GM23338 (cell line): Measurements from ENCODE around the gene DEPDC5. TPM values are rescaled to one million over a fixed set of nuclear protein-coding genes. Genes with fewer than 3 reads are reported as not detected.
A peak's percentile ranks its signal among the peaks of the same experiment; 100 is the strongest.

ENCODE experiments used
- ATAC-seq: fragments of 200-7000 bp; cut with Tn5 transposase; 3 replicates; pipeline ENCODE4 v1.9.1; 2020
- DNase-seq: peaks from one replicate; pipeline ENCODE4 v3.0.0-alpha.2; 2015; ENCODE audit warnings: low spot score
- H2AFZ ChIP-seq: fragments of 200-600 bp; sonication (generic); 2 replicates; pipeline ENCODE4 v1.8.0; 2016; ENCODE audit warnings: antibody characterized with exemption, mild to moderate bottlenecking, moderate library complexity
- H3F3A ChIP-seq: fragments of 200-600 bp; sonication (generic); replicated peaks from 2 replicates; pipeline ENCODE4 v1.8.0; 2017; ENCODE audit warnings: antibody characterized with exemption, mixed run types, low read depth
- H3K27ac ChIP-seq: fragments of 200-600 bp; sonication (generic); 2 replicates; pipeline ENCODE4 v1.6.1; 2016; ENCODE audit warnings: low read depth
- H3K27me3 ChIP-seq: fragments of 200-600 bp; sonication (generic); 2 replicates; pipeline ENCODE4 v1.8.0; 2016; ENCODE audit warnings: mild to moderate bottlenecking, mixed run types, moderate library complexity; ENCODE audit not compliant: insufficient read depth
- H3K36me3 ChIP-seq: fragments of 200-600 bp; sonication (generic); 2 replicates; pipeline ENCODE4 v1.8.0; 2016; ENCODE audit warnings: mild to moderate bottlenecking; ENCODE audit not compliant: insufficient read depth
- H3K4me1 ChIP-seq: fragments of 200-600 bp; sonication (generic); 2 replicates; pipeline ENCODE4 v1.8.0; 2016; ENCODE audit warnings: mild to moderate bottlenecking, moderate library complexity; ENCODE audit not compliant: insufficient read depth
- H3K4me2 ChIP-seq: fragments of 200-600 bp; sonication (generic); 2 replicates; pipeline ENCODE4 v1.7.1; 2017; ENCODE audit warnings: mixed run types
- H3K4me3 ChIP-seq: fragments of 200-600 bp; sonication (generic); 2 replicates; pipeline ENCODE4 v1.6.1; 2016; ENCODE audit warnings: mixed run types
- H3K79me2 ChIP-seq: fragments of 200-600 bp; sonication (generic); replicated peaks from 2 replicates; pipeline ENCODE4 v1.8.0; 2017; ENCODE audit warnings: mild to moderate bottlenecking; ENCODE audit not compliant: insufficient read depth
- H3K9me2 ChIP-seq: fragments of 200-600 bp; sonication (generic); 2 replicates; pipeline ENCODE4 v1.8.0; 2017; ENCODE audit not compliant: insufficient read depth
- H4K20me1 ChIP-seq: fragments of 200-600 bp; sonication (generic); replicated peaks from 2 replicates; pipeline ENCODE4 v1.8.0; 2017; ENCODE audit warnings: mild to moderate bottlenecking; ENCODE audit not compliant: insufficient read depth
- H3K27ac Mint-ChIP-seq: 2 replicates; pipeline ENCODE4 v1.8.0; 2020; ENCODE audit warnings: inconsistent platforms, mild to moderate bottlenecking, moderate library complexity, mixed read lengths
- H3K27me3 Mint-ChIP-seq: 3 replicates; pipeline ENCODE4 v1.8.0; 2022; ENCODE audit warnings: low read depth, mild to moderate bottlenecking, moderate library complexity, mixed read lengths, inconsistent platforms; ENCODE audit not compliant: insufficient read depth, poor library complexity
- H3K36me3 Mint-ChIP-seq: 3 replicates; pipeline ENCODE4 v1.8.0; 2021; ENCODE audit warnings: low read depth, mild to moderate bottlenecking, inconsistent platforms, moderate library complexity, mixed read lengths
- H3K4me1 Mint-ChIP-seq: 3 replicates; pipeline ENCODE4 v1.8.0; 2020; ENCODE audit warnings: mild to moderate bottlenecking, inconsistent platforms, mixed read lengths
- H3K4me3 Mint-ChIP-seq: 3 replicates; pipeline ENCODE4 v1.8.0; 2021; ENCODE audit warnings: moderate library complexity, mild to moderate bottlenecking, inconsistent platforms, mixed read lengths
- H3K9me3 Mint-ChIP-seq: 3 replicates; pipeline ENCODE4 v1.8.0; 2020; ENCODE audit warnings: moderate library complexity, mild to moderate bottlenecking, inconsistent platforms, mixed read lengths
- CREB1 ChIP-seq: fragments of 250-450 bp; sonication (Bioruptor Pico); IDR thresholded peaks from 2 replicates; pipeline ENCODE4 v1.5.0; 2020; ENCODE audit warnings: low read depth, mild to moderate bottlenecking, moderate library complexity
- EZH2 ChIP-seq: fragments of 200-600 bp; sonication (generic); IDR thresholded peaks from one replicate; pipeline ENCODE4 v1.8.0; 2017; ENCODE audit warnings: antibody characterized with exemption, mild to moderate bottlenecking, low read depth; ENCODE audit not compliant: unreplicated experiment
- EZH2phosphoT487 ChIP-seq: fragments of 200-600 bp; sonication (generic); IDR thresholded peaks from one replicate; pipeline ENCODE4 v1.8.1; 2018; ENCODE audit warnings: antibody characterized with exemption; ENCODE audit not compliant: unreplicated experiment
- NANOG ChIP-seq: IDR thresholded peaks from 2 replicates; pipeline ENCODE4 v1.6.1; 2016; ENCODE audit warnings: antibody characterized with exemption, borderline replicate concordance
- POLR2AphosphoS5 ChIP-seq: IDR thresholded peaks from 2 replicates; pipeline ENCODE4 v1.6.1; 2016; ENCODE audit warnings: antibody characterized with exemption, low read depth
- REST ChIP-seq: IDR thresholded peaks from one replicate; pipeline ENCODE4 v1.6.1; 2018; ENCODE audit warnings: antibody characterized with exemption; ENCODE audit not compliant: unreplicated experiment
- ZNF114 ChIP-seq: fragments of 250-450 bp; sonication (Bioruptor Pico); IDR thresholded peaks from 2 replicates; pipeline ENCODE4 v1.5.0; 2020; ENCODE audit warnings: mild to moderate bottlenecking, moderate library complexity
- ZNF331 ChIP-seq: fragments of 250-450 bp; sonication (Bioruptor Pico); IDR thresholded peaks from 2 replicates; pipeline ENCODE4 v1.5.0; 2020; ENCODE audit warnings: low read depth, mild to moderate bottlenecking, moderate library complexity
- polyA plus RNA-seq: library from polyadenylated mRNA; unstranded; fragments of >200 nt; fragmentation: Nextera tagmentation; extraction: Ambion mirVana; gene quantifications from 2 replicates; pipeline ENCODE4 v1.2.1, GENCODE V29; 2016
- total RNA-seq: library from RNA; depleted of rRNA; stranded (reverse); fragments of >200 nt; shearing (Covaris generic); gene quantifications from 2 replicates; pipeline ENCODE4 v1.2.3, GENCODE V29; 2014
- TF ChIP-seq, protein P1 (sequence below): fragments of 250-450 bp; sonication (Bioruptor Pico); IDR thresholded peaks from 2 replicates; pipeline ENCODE4 v1.5.0; 2020; ENCODE audit warnings: mild to moderate bottlenecking, moderate library complexity

Gene DEPDC5
- total and polyA plus RNA-seq, 2 experiments from 2014 or later: 18.7 to 19.7 TPM

- no peak for DNase-seq
- no peaks in the 10 kb centered on the region for H3K9me3 Mint-ChIP-seq
- ATAC-seq: no peak
- Histone ChIP-seq H3K4me2 (peak overlapping the region; percentile 55), H3K27me3 (no peaks in the 10 kb centered on the region), H3F3A (peaks cover 11% of the 10 kb centered on the region; the same call in 1 of the 2 replicates), H3K27ac (peak overlapping the region; percentile 47; the same call in 1 of the 2 replicates), H2AFZ (no peak overlapping the region), H4K20me1 (peaks cover 70% of the 10 kb centered on the region), H3K36me3 (peaks cover 34% of the 10 kb centered on the region), H3K79me2 (peaks cover 81% of the 10 kb centered on the region), H3K9me2 (no peaks in the 10 kb centered on the region), H3K4me1 (peaks cover 21% of the 10 kb centered on the region), H3K4me3 (no peak overlapping the region)
- TF ChIP-seq ZNF331: no peak
- no peak for TF ChIP-seq EZH2phosphoT487
- H3K27me3 Mint-ChIP-seq: no peaks in the 10 kb centered on the region
- H3K36me3 Mint-ChIP-seq: peaks cover 70% of the 10 kb centered on the region
- peaks cover 38% of the 10 kb centered on the region for H3K4me1 Mint-ChIP-seq
- peak overlapping the region; percentile 33 for H3K27ac Mint-ChIP-seq
- peak overlapping the region; percentile 14; the same call in 1 of the 3 replicates for H3K4me3 Mint-ChIP-seq
These were observed 199.4 kb downstream of the DEPDC5 start for GRCh38 chr22:31953261-31953660.

DNA sequence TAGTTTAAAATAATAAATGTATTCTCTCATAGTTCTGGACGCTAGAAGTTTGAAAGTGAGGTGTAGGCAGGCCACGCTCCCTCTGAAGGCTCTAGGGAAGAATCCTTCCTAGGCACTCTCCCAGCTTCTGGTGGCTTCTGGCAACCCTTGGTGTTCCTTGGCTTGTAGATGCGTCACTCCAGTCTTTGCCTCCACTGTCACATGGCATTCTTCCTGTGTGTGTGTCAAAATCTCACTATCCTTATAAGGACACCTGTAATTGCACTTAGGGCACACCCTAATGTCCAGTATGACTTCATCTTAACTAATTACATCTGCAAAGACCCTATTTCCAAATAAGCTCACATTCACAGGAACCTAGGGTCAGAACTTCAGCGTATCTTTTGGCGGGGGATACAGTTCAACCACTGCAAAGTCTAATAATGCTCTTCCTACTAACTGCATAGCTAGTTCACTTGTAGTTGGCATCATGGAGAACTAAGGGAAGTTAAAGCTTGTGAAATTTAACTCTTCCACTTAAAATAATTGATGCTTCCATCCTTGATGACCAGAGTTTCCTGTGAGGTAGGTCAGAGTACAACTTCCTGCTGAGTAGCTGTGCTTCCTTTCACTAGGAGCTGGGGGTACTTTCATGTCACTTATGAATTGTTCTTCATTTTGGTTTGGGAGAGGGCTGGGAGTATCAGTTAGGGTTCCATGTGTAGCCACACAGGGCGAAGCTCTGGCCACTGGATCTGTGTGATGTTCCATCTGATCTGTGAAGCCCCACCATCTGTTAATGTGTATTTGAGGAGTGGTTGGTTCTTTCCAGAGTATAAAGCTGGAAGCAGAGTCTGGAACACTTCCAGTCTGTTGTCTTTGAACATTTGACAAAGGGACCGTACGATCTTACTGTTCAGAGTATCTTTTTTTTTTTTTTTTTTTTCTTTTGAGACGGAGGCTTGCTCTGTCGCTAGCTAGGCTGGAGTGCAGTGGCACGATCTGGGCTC lies 201.0 kb downstream of the DEPDC5 start:
- ATAC-seq: no peak
- Histone ChIP-seq H3F3A (peaks cover 10% of the 10 kb centered on the region; the same call in 1 of the 2 replicates), H4K20me1 (peaks cover 56% of the 10 kb centered on the region), H3K4me1 (peaks cover 31% of the 10 kb centered on the region), H3K27ac (peak overlapping the region; percentile 77), H3K79me2 (peaks cover 66% of the 10 kb centered on the region), H3K36me3 (peaks cover 19% of the 10 kb centered on the region), H3K4me3 (no peak overlapping the region), H3K9me2 (no peaks in the 10 kb centered on the region), H3K27me3 (no peaks in the 10 kb centered on the region), H3K4me2 (no peak overlapping the region), H2AFZ (no peak overlapping the region)
- peaks cover 46% of the 10 kb centered on the region for H3K4me1 Mint-ChIP-seq
- peak overlapping the region; percentile 76 for H3K27ac Mint-ChIP-seq
- peaks cover 4% of the 10 kb centered on the region for H3K27me3 Mint-ChIP-seq
- H3K36me3 Mint-ChIP-seq: peaks cover 64% of the 10 kb centered on the region
- no peak overlapping the region for H3K4me3 Mint-ChIP-seq
- H3K9me3 Mint-ChIP-seq: no peaks in the 10 kb centered on the region
- DNase-seq: no peak
- TF ChIP-seq REST (no peak), CREB1 (CRISPR knock-in tag) (no peak), POLR2AphosphoS5 (no peak), NANOG (no peak), ZNF331 (no peak), EZH2 (no peak), ZNF114 (CRISPR knock-in tag) (no peak), EZH2phosphoT487 (no peak)
- TF ChIP-seq, protein P1, sequence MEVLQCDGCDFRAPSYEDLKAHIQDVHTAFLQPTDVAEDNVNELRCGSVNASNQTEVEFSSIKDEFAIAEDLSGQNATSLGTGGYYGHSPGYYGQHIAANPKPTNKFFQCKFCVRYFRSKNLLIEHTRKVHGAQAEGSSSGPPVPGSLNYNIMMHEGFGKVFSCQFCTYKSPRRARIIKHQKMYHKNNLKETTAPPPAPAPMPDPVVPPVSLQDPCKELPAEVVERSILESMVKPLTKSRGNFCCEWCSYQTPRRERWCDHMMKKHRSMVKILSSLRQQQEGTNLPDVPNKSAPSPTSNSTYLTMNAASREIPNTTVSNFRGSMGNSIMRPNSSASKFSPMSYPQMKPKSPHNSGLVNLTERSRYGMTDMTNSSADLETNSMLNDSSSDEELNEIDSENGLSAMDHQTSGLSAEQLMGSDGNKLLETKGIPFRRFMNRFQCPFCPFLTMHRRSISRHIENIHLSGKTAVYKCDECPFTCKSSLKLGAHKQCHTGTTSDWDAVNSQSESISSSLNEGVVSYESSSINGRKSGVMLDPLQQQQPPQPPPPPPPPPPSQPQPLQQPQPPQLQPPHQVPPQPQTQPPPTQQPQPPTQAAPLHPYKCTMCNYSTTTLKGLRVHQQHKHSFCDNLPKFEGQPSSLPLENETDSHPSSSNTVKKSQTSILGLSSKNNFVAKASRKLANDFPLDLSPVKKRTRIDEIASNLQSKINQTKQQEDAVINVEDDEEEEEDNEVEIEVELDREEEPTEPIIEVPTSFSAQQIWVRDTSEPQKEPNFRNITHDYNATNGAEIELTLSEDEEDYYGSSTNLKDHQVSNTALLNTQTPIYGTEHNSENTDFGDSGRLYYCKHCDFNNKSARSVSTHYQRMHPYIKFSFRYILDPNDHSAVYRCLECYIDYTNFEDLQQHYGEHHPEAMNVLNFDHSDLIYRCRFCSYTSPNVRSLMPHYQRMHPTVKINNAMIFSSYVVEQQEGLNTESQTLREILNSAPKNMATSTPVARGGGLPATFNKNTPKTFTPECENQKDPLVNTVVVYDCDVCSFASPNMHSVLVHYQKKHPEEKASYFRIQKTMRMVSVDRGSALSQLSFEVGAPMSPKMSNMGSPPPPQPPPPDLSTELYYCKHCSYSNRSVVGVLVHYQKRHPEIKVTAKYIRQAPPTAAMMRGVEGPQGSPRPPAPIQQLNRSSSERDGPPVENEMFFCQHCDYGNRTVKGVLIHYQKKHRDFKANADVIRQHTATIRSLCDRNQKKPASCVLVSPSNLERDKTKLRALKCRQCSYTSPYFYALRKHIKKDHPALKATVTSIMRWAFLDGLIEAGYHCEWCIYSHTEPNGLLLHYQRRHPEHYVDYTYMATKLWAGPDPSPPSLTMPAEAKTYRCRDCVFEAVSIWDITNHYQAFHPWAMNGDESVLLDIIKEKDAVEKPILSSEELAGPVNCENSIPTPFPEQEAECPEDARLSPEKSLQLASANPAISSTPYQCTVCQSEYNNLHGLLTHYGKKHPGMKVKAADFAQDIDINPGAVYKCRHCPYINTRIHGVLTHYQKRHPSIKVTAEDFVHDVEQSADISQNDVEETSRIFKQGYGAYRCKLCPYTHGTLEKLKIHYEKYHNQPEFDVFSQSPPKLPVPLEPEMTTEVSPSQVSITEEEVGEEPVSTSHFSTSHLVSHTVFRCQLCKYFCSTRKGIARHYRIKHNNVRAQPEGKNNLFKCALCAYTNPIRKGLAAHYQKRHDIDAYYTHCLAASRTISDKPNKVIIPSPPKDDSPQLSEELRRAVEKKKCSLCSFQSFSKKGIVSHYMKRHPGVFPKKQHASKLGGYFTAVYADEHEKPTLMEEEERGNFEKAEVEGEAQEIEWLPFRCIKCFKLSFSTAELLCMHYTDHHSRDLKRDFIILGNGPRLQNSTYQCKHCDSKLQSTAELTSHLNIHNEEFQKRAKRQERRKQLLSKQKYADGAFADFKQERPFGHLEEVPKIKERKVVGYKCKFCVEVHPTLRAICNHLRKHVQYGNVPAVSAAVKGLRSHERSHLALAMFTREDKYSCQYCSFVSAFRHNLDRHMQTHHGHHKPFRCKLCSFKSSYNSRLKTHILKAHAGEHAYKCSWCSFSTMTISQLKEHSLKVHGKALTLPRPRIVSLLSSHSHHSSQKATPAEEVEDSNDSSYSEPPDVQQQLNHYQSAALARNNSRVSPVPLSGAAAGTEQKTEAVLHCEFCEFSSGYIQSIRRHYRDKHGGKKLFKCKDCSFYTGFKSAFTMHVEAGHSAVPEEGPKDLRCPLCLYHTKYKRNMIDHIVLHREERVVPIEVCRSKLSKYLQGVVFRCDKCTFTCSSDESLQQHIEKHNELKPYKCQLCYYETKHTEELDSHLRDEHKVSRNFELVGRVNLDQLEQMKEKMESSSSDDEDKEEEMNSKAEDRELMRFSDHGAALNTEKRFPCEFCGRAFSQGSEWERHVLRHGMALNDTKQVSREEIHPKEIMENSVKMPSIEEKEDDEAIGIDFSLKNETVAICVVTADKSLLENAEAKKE: no peak
